K562 (cell line): Measurements from ENCODE around the gene GAB2. TPM values are rescaled to one million over a fixed set of nuclear protein-coding genes. Genes with fewer than 3 reads are reported as not detected.

ENCODE experiments used
- ATAC-seq: fragments of 200-7000 bp; cut with Tn5 transposase; 3 replicates; pipeline ENCODE4 v1.9.1; 2020; ENCODE audit warnings: moderate library complexity
- BruUV-seq: library from RNA; stranded (reverse); fragments of 400-500 nt; replicated peaks from 2 replicates; lab custom pipeline; 2021; lab: Mats Ljungman, UMichigan
- CTCF ChIA-PET: fragments of 300-600 bp; formaldehyde crosslinking; extraction: SDS; loops from one replicate; lab custom pipeline; 2021; ENCODE audit warnings: low intra/inter-chr PET ratio; lab: Yijun Ruan, JAX
- POLR2A ChIA-PET: fragments of 300-600, 350-650 bp; sonication (Branson Sonifier 250); formaldehyde crosslinking; extraction: SDS; loops from one replicate; lab custom pipeline; 2021; ENCODE audit warnings: antibody characterized with exemption, inconsistent platforms; lab: Yijun Ruan, JAX
- DNase-seq, 4 experiments: peaks; one replicate each; pipeline versions ENCODE4 v3.0.0 to v3.0.0-alpha.2; 2011 to 2018; ENCODE audit warnings: low spot score in 3 of 4, mixed read lengths in 3 of 4; ENCODE audit errors: extremely low read depth in 1 of 4
- FAIRE-seq: peaks from 2 replicates; lab custom pipeline; 2011; peaks lifted over from hg19 to GRCh38; lab: Jason Lieb, UNC
- H2AFZ ChIP-seq: 2 replicates; pipeline ENCODE4 v1.6.0; 2011; ENCODE audit warnings: low read depth, low read length, control low read depth, inconsistent platforms
- H3K27ac ChIP-seq: fragments of 200-600 bp; 3 replicates; pipeline ENCODE4 v1.8.0; 2011; ENCODE audit warnings: low read depth, mild to moderate bottlenecking, control low read depth, inconsistent platforms, low read length, moderate library complexity, mixed read lengths; ENCODE audit errors: extremely low read depth
- H3K27me3 ChIP-seq, 2 experiments: fragments of 300-600 bp in 1 of 2; 2 replicates in 1 of 2; 3 replicates in 1 of 2; pipeline versions ENCODE4 v1.6.0 to v1.8.0; 2011; ENCODE audit warnings: inconsistent platforms in 2 of 2, low read length in 2 of 2, mild to moderate bottlenecking in 1 of 2, mixed read lengths in 1 of 2, moderate library complexity in 1 of 2; ENCODE audit not compliant: control insufficient read depth in 2 of 2, insufficient read depth in 2 of 2
- H3K36me3 ChIP-seq: fragments of 300-600 bp; 3 replicates; pipeline ENCODE4 v1.8.0; 2011; ENCODE audit warnings: mild to moderate bottlenecking, low read length, inconsistent platforms; ENCODE audit not compliant: control insufficient read depth, insufficient read depth
- H3K4me1 ChIP-seq, 2 experiments: fragments of 200-600 bp in 1 of 2; replicated peaks in 1 of 2; 2 replicates in 1 of 2; 3 replicates in 1 of 2; pipeline versions ENCODE4 v1.5.1 to v1.8.0; 2011; ENCODE audit warnings: inconsistent platforms in 2 of 2, low read length in 2 of 2, mild to moderate bottlenecking in 1 of 2, mixed read lengths in 1 of 2, moderate library complexity in 1 of 2; ENCODE audit not compliant: control insufficient read depth in 2 of 2, insufficient read depth in 2 of 2
- H3K4me2 ChIP-seq: 2 replicates; pipeline ENCODE4 v1.6.1; 2011; ENCODE audit warnings: low read length, control low read depth, inconsistent platforms, mixed read lengths; ENCODE audit not compliant: insufficient read depth
- H3K4me3 ChIP-seq: fragments of 200-600 bp; sonication (generic), shearing (Covaris generic); 2 replicates; pipeline ENCODE4 v1.5.1; 2016; ENCODE audit warnings: control low read depth, inconsistent platforms
- H3K79me2 ChIP-seq: fragments of 200-600 bp; 3 replicates; pipeline ENCODE4 v1.8.0; 2011; ENCODE audit warnings: low read length, inconsistent platforms; ENCODE audit not compliant: control insufficient read depth, insufficient read depth
- H3K9ac ChIP-seq, 2 experiments: 2 replicates each; pipeline versions ENCODE4 v1.6.0 to v1.6.1; 2011; ENCODE audit warnings: low read depth in 2 of 2, low read length in 2 of 2, control low read depth in 1 of 2, inconsistent platforms in 1 of 2, mild to moderate bottlenecking in 1 of 2, mixed read lengths in 1 of 2; ENCODE audit not compliant: insufficient read depth in 1 of 2
- H3K9me1 ChIP-seq: one replicate; pipeline ENCODE4 v1.6.0; 2011; ENCODE audit warnings: inconsistent platforms, mild to moderate bottlenecking, low read length, moderate library complexity; ENCODE audit not compliant: control insufficient read depth, insufficient read depth
- H3K9me3 ChIP-seq: replicated peaks from 2 replicates; pipeline ENCODE4 v1.5.1; 2011; ENCODE audit warnings: low read depth, low read length, inconsistent platforms; ENCODE audit not compliant: control insufficient read depth, insufficient read depth
- H4K20me1 ChIP-seq: replicated peaks from 2 replicates; pipeline ENCODE4 v1.6.1; 2011; ENCODE audit warnings: low read length, inconsistent platforms, mixed read lengths; ENCODE audit not compliant: control insufficient read depth, insufficient read depth
- ARHGAP35 ChIP-seq: fragments of 450-650 bp; IDR thresholded peaks from 2 replicates; pipeline ENCODE4 v1.6.1; 2018; ENCODE audit not compliant: partially characterized antibody
- ATF1 ChIP-seq, 2 experiments: fragments of 450-650 bp in 1 of 2; IDR thresholded peaks; 2 replicates each; pipeline ENCODE4 v1.6.1; 2016; ENCODE audit warnings: missing compliant biosample characterization in 1 of 2, missing genetic modification characterization in 1 of 2
- BHLHE40 ChIP-seq: IDR thresholded peaks from 2 replicates; pipeline ENCODE4 v1.6.1; 2011; ENCODE audit warnings: low read length, improper control_type of control experiment
- C11orf30 ChIP-seq: fragments of 450-650 bp; IDR thresholded peaks from 2 replicates; pipeline ENCODE4 v1.6.1; 2016; ENCODE audit warnings: low read depth, mild to moderate bottlenecking
- CBFA2T2 ChIP-seq: fragments of 450-650 bp; conservative IDR thresholded peaks from 2 replicates; pipeline ENCODE4 v1.6.1; 2017; ENCODE audit warnings: mild to moderate bottlenecking
- CBX2 ChIP-seq: fragments of 200-600 bp; sonication (generic); IDR thresholded peaks from one replicate; pipeline ENCODE4 v1.6.1; 2012; ENCODE audit warnings: mild to moderate bottlenecking, low read length, inconsistent platforms; ENCODE audit not compliant: insufficient read depth, poor library complexity, severe bottlenecking
- CC2D1A ChIP-seq: fragments of 450-650 bp; IDR thresholded peaks from 2 replicates; pipeline ENCODE4 v1.6.1; 2017; ENCODE audit warnings: mild to moderate bottlenecking
- CSDE1 ChIP-seq, 2 experiments: fragments of 450-650 bp; IDR thresholded peaks; 2 replicates each; pipeline ENCODE4 v1.6.1; 2016; ENCODE audit warnings: mild to moderate bottlenecking in 1 of 2
- CXXC5 ChIP-seq: fragments of 250-450 bp; sonication (Bioruptor Pico); IDR thresholded peaks from 2 replicates; pipeline ENCODE4 v1.8.0; 2022; ENCODE audit warnings: inconsistent platforms, mild to moderate bottlenecking, moderate library complexity
- DPF2 ChIP-seq: fragments of 450-650 bp; IDR thresholded peaks from 2 replicates; pipeline ENCODE4 v1.6.1; 2016
- FOXK1 ChIP-seq: sonication (generic); formaldehyde crosslinking; IDR thresholded peaks from 2 replicates; pipeline ENCODE4 v1.8.0; 2022; ENCODE audit warnings: missing genetic modification reagents, mild to moderate bottlenecking, borderline replicate concordance
- HSF4 ChIP-seq: fragments of 250-450 bp; sonication (Bioruptor Pico); IDR thresholded peaks from 2 replicates; pipeline ENCODE4 v2.1.2; 2022; ENCODE audit warnings: mild to moderate bottlenecking, moderate library complexity, borderline replicate concordance
- MAFK ChIP-seq: IDR thresholded peaks from 2 replicates; pipeline ENCODE4 v1.6.1; 2011; ENCODE audit warnings: low read length, improper control_type of control experiment
- MEIS2 ChIP-seq: fragments of 450-650 bp; IDR thresholded peaks from 2 replicates; pipeline ENCODE4 v1.6.1; 2014; ENCODE audit warnings: mild to moderate bottlenecking; ENCODE audit not compliant: partially characterized antibody
- NCOA4 ChIP-seq: fragments of 450-650 bp; IDR thresholded peaks from 2 replicates; pipeline ENCODE4 v1.6.1; 2018; ENCODE audit warnings: mild to moderate bottlenecking; ENCODE audit not compliant: partially characterized antibody
- NR2C2 ChIP-seq, 2 experiments: fragments of 200-800 bp in 1 of 2; sonication (Bioruptor generic) in 1 of 2; sonication (generic) in 1 of 2; formaldehyde crosslinking in 1 of 2; IDR thresholded peaks; 2 replicates each; pipeline versions ENCODE4 v1.6.1 to v1.8.0; 2016 to 2022; ENCODE audit warnings: mild to moderate bottlenecking in 1 of 2, missing compliant biosample characterization in 1 of 2, missing genetic modification characterization in 1 of 2, missing genetic modification reagents in 1 of 2
- PML ChIP-seq: IDR thresholded peaks from 2 replicates; pipeline ENCODE4 v1.6.1; 2012; ENCODE audit warnings: low read length, inconsistent platforms
- RBM17 ChIP-seq: fragments of 200-400 bp; formaldehyde crosslinking; IDR thresholded peaks from 2 replicates; pipeline ENCODE4 v1.6.1; 2017; ENCODE audit warnings: low read depth, mild to moderate bottlenecking, low read length, borderline replicate concordance
- ZNF174 ChIP-seq: fragments of 250-450 bp; sonication (Bioruptor Pico); IDR thresholded peaks from 2 replicates; pipeline ENCODE4 v1.4.0; 2020; ENCODE audit warnings: mild to moderate bottlenecking
- ZNF444 ChIP-seq: fragments of 250-450 bp; sonication (Bioruptor Pico); IDR thresholded peaks from 2 replicates; pipeline ENCODE4 v1.4.0; 2020; ENCODE audit warnings: mild to moderate bottlenecking, moderate library complexity
- ZNF785 ChIP-seq: fragments of 250-450 bp; sonication (Bioruptor Pico); IDR thresholded peaks from 2 replicates; pipeline ENCODE4 v1.4.0; 2020; ENCODE audit warnings: mild to moderate bottlenecking
- WGBS: fragments of 100-300 bp; shearing (Covaris generic); methylation state at CpG from one replicate; pipeline ENCODE4 v1.1.6; 2016; ENCODE audit warnings: low coverage, mixed read lengths; ENCODE audit not compliant: insufficient coverage; ENCODE audit errors: missing lambda C conversion rate; 5-methylcytosine and 5-hydroxymethylcytosine counted together
- in situ Hi-C: fragments of 300-500 bp; cut with MboI; formaldehyde crosslinking; loops from 4 replicates; pipeline ENCODE4 v1.15.0; 2018; ENCODE audit warnings: inconsistent platforms, mixed read lengths
- intact Hi-C: fragments of 100-400 bp; cut with micrococcal nuclease; formaldehyde crosslinking; loops from 2 replicates; pipeline ENCODE4 v1.14.2; 2022
- polyA plus RNA-seq, 8 experiments: library from polyadenylated mRNA; depleted of rRNA in 4 of 8; stranded (reverse) in 5 of 8; unstranded in 3 of 8; fragments of >200 nt; fragmentation: Nextera tagmentation in 2 of 8; fragmentation: Illumina TruSeq in 1 of 8; extraction: Ambion mirVana in 2 of 8; extraction: Trizol in 1 of 8; gene quantifications; 2 replicates each; pipeline versions ENCODE4 v1.2.1 to v1.2.3, GENCODE V29; 2011 to 2014; ENCODE audit warnings: inconsistent platforms in 1 of 8, missing spikeins in 1 of 8
- total RNA-seq, 7 experiments: library from RNA; depleted of rRNA in 6 of 7; stranded (reverse); fragments of >200 nt in 6 of 7; fragmentation: Illumina TruSeq in 2 of 7; extraction: Trizol in 2 of 7; gene quantifications; 2 replicates each; pipeline versions ENCODE4 v1.2.1 to v1.2.3, GENCODE V29; 2011 to 2021; ENCODE audit warnings: low replicate concordance in 1 of 7
- TF ChIP-seq, protein P1 (sequence below): IDR thresholded peaks from 3 replicates; pipeline ENCODE4 v1.6.1; 2011; ENCODE audit warnings: borderline replicate concordance, mild to moderate bottlenecking, moderate library complexity; ENCODE audit not compliant: insufficient read length; ENCODE audit errors: extremely low read depth

The GAB2 gene
- total and polyA plus RNA-seq, 9 of the 15 experiments (the other 6 are each of a cell fraction or from before 2014, with no cell fraction given): 2.3 to 35.2 (median 16.1) TPM

DNA sequence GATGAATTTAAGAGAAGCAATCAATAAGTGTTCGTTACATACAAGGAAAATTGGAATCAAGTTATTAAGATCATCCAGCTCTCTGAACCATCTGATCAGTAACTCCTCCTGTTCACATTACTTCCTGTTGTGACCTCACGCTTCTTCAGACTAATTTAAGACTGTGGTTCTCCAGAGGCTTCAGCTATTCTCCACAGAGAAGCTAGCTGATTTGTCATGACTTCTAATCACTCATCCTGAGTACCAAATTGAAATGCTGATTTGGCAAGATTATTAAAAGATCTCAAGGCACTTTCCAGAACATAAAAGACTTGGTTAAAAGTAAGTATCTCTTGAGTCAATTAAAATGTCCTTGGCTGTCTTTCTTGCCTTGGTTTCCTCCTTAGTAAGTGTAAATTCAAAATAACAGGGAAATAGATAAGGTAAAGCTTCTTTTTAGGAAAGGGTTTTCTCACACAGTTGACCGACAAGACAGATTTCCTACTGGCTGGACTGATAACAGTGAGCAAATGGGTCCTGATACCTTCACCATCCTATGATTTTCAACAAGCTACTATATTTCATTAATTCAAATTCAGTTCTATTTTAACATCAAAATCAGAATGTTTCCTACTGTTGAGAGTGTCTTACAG lies 38.5 kb downstream of the GAB2 start:
- Histone ChIP-seq H3K9me1 (no peaks in the 10 kb centered on the region), H3K79me2 (peaks cover 76% of the 10 kb centered on the region), H3K4me2 (no peak overlapping the region), H3K36me3 (peaks cover 13% of the 10 kb centered on the region; the same call in 1 of the 3 replicates), H3K4me3 (no peak overlapping the region), H3K27ac (peak overlapping the region; percentile 63; the same call in 1 of the 3 replicates), H3K4me1 (peaks cover 5 to 44% of the 10 kb centered on the region in 2 experiments), H4K20me1 (no peaks in the 10 kb centered on the region), H3K9me3 (peaks cover 13% of the 10 kb centered on the region; the same call in 1 of the 2 replicates), H2AFZ (no peak overlapping the region), H3K27me3 (no peaks in the 10 kb centered on the region), H3K9ac (no peak overlapping the region)
- WGBS: 12% methylated on average over 3 of the region's 3 CpGs
- DNase-seq (peak in 2 of 4 experiments; percentile 25 to 55), FAIRE-seq (no peak), ATAC-seq (peak; percentile 57)
- BruUV-seq: no TSS peak
- intact Hi-C loops (no loop called here), in situ Hi-C loops (no loop called here)
- ChIA-PET POLR2A (interaction anchor here (0.6 to 4.2 kb wide), 9 partner anchors 10 to 302 kb away, joined by 3 to 12 read pairs (median 4); no protein-coding TSS in a partner anchor), CTCF (no interaction called here)
- TF ChIP-seq CBX2 (no peak), C11orf30 (peak; percentile 90), BHLHE40 (no peak; the same call in 1 of the 2 replicates), MAFK (peak; percentile 68), CBFA2T2 (peak; percentile 30; the same call in 1 of the 2 replicates), PML (no peak), ARHGAP35 (no peak), FOXK1 (CRISPR knock-in tag) (no peak), ZNF174 (CRISPR knock-in tag) (no peak), MEIS2 (peak; percentile 65), NCOA4 (no peak), ATF1 (CRISPR knock-in tag; IDR thresholded peaks at IDR 0.05) (no peak), ATF1 (tag; IDR thresholded peaks at IDR 0.05) (0 out of 2 replicates have a peak, but pooled peaks have one; percentile 14), CXXC5 (CRISPR knock-in tag) (0 out of 2 replicates have a peak, but pooled peaks have one; percentile 9), DPF2 (0 out of 2 replicates have a peak, but pooled peaks have one; percentile 32), CSDE1 (IDR thresholded peaks at IDR 0.05) (no peak), HSF4 (no peak), ZNF785 (CRISPR knock-in tag) (no peak), CC2D1A (no peak), NR2C2 (CRISPR knock-in tag; IDR thresholded peaks at IDR 0.05) (no peak), NR2C2 (tag; IDR thresholded peaks at IDR 0.05) (no peak), ZNF444 (CRISPR knock-in tag) (no peak), RBM17 (no peak)
- TF ChIP-seq, protein P1, sequence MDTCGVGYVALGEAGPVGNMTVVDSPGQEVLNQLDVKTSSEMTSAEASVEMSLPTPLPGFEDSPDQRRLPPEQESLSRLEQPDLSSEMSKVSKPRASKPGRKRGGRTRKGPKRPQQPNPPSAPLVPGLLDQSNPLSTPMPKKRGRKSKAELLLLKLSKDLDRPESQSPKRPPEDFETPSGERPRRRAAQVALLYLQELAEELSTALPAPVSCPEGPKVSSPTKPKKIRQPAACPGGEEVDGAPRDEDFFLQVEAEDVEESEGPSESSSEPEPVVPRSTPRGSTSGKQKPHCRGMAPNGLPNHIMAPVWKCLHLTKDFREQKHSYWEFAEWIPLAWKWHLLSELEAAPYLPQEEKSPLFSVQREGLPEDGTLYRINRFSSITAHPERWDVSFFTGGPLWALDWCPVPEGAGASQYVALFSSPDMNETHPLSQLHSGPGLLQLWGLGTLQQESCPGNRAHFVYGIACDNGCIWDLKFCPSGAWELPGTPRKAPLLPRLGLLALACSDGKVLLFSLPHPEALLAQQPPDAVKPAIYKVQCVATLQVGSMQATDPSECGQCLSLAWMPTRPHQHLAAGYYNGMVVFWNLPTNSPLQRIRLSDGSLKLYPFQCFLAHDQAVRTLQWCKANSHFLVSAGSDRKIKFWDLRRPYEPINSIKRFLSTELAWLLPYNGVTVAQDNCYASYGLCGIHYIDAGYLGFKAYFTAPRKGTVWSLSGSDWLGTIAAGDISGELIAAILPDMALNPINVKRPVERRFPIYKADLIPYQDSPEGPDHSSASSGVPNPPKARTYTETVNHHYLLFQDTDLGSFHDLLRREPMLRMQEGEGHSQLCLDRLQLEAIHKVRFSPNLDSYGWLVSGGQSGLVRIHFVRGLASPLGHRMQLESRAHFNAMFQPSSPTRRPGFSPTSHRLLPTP: no peak
